H54 (cell line): ENCODE results near the gene ASTN1.

Source experiments
- DNase-seq: peaks from one replicate; pipeline ENCODE4 v3.0.0; 2011; ENCODE audit warnings: low spot score, mixed read lengths; ENCODE audit not compliant: insufficient read length
- FAIRE-seq: peaks from 3 replicates; lab custom pipeline; 2011; peaks lifted over from hg19 to GRCh38; lab: Jason Lieb, UNC
- POLR2A ChIP-seq: IDR thresholded peaks from 2 replicates; pipeline ENCODE4 v1.6.1; 2011; ENCODE audit warnings: low read depth, mild to moderate bottlenecking, low read length

ASTN1 gene

DNA sequence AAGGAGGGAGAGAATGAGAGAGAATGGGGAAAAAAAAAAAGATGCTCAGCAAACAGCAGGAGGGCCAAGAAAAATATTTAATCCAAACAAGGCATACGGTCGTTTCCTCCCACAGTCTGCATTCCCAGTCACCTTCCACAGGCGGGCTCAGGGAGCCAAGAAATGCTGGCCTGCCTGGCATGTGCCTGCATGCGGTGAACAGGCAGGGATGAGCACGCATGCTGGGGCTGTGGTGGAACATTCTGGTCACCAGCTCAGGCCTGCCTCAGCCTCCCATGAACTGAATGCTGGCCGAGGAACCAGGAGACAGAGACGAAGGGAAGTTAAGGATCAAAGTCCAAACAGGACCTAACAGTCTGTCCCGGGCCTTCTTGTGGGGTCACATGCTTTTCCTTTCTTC lies 335.3 kb downstream of the ASTN1 start:
- TF ChIP-seq POLR2A: no peak
- FAIRE-seq: no peak
- no peak for DNase-seq

DNA sequence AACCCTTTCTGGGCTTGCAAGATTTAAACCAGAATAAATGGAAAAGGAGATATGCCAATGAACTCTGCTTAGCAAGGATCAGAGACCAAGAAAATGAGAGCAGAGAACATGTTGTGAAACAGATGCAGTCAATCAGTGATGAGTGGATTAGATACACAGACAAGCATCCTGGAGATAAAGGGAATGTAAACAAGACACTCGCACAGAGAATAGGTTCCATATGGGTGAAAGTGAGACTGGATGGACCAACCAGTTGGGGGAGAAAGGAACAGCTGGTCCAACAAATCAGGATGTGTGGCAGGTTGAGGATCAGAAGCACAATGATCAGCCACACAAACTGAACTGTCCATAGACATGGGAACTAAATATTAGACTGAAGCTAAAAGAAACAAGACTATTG lies 338.2 kb downstream of the ASTN1 start:
- DNase-seq (no peak), FAIRE-seq (no peak)
- TF ChIP-seq POLR2A: no peak

DNA sequence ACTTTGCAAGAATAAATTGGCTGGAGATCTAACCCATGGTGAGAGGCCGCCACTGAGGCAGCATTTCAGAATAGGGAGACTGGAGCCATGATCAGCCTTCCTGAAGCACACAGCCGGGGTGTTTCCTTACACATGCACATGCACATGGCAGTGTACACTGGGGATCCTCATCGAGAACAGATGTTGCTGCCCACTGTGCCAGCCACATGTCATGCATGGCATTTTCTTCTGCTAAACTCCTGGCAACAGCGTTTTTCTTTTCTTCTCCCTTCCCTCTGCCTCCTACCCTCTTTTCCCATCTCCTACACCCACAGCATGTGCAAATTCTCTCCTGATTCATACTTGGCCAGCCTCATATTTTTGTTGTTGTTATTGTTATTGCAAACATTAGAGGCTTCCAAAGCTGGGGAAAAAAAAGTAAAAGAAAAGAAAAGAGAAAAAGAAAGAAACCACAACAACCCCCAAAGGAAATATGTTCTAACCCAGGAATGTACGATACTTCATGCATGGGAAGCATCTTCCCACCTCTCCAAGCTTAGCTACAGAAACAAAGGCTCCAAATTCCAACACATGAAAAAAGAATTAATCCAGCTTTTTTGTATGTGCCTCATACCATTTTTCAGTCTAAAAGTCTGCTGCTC lies 344.0 kb downstream of the ASTN1 start:
- FAIRE-seq: no peak
- DNase-seq: no peak
- TF ChIP-seq POLR2A: no peak

DNA sequence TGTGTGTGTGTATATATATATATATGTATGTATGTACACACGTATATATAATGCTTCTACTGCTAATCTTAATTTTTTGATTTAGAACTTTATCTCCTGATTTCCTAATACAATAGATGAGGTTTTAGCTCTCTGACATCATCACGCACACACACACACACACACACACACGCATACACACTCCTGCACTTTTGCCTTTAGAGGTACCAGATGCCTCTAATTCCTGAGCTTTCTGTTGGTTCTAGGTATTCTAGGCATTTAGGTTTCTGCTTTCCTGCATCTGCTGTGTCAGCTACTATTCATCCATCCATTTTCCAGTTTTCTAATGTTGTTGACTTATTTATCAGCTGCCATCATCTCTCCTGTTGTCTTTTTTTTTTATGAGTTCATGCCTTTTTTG lies 348.3 kb downstream of the ASTN1 start:
- DNase-seq (no peak), FAIRE-seq (no peak)
- no peak for TF ChIP-seq POLR2A

- TF ChIP-seq POLR2A: no peak
- FAIRE-seq (no peak), DNase-seq (no peak)
These were observed 348.9 kb downstream of the ASTN1 start for GRCh38 chr1:176815621-176816020.

GRCh38 chr1:176811511-176812288 lies 352.8 kb downstream of the ASTN1 start:
- DNase-seq: no peak
- no peak for FAIRE-seq
- TF ChIP-seq POLR2A: no peak

GRCh38 chr1:176809292-176809691 lies 355.2 kb downstream of the ASTN1 start:
- no peak for TF ChIP-seq POLR2A
- no peak for FAIRE-seq
- DNase-seq: no peak
